Nephron progenitor cell (in vitro differentiated cells): ENCODE data around the gene C13orf46.

Source experiments
- DNase-seq: peaks from one replicate; pipeline ENCODE4 v3.0.0; 2021
- H3K27ac Mint-ChIP-seq: 2 replicates; pipeline ENCODE4 v1.8.0; 2021; ENCODE audit warnings: mild to moderate bottlenecking, moderate library complexity, mixed read lengths
- H3K27me3 Mint-ChIP-seq: 2 replicates; pipeline ENCODE4 v1.8.0; 2021; ENCODE audit warnings: mild to moderate bottlenecking, low read depth, mixed read lengths; ENCODE audit not compliant: poor library complexity
- H3K36me3 Mint-ChIP-seq: 2 replicates; pipeline ENCODE4 v1.8.0; 2021; ENCODE audit warnings: low read depth, mixed read lengths
- H3K4me1 Mint-ChIP-seq: 2 replicates; pipeline ENCODE4 v1.8.0; 2021; ENCODE audit warnings: mixed read lengths
- H3K4me3 Mint-ChIP-seq: 2 replicates; pipeline ENCODE4 v1.8.0; 2021; ENCODE audit warnings: mild to moderate bottlenecking, moderate library complexity, mixed read lengths
- H3K9me3 Mint-ChIP-seq: 2 replicates; pipeline ENCODE4 v1.8.0; 2021; ENCODE audit warnings: mild to moderate bottlenecking, moderate library complexity, mixed read lengths
- CTCF ChIP-seq: fragments of 200-600 bp; sonication (generic); IDR thresholded peaks from 2 replicates; pipeline ENCODE4 v1.5.0; 2021; ENCODE audit warnings: antibody characterized with exemption

Gene C13orf46

DNA sequence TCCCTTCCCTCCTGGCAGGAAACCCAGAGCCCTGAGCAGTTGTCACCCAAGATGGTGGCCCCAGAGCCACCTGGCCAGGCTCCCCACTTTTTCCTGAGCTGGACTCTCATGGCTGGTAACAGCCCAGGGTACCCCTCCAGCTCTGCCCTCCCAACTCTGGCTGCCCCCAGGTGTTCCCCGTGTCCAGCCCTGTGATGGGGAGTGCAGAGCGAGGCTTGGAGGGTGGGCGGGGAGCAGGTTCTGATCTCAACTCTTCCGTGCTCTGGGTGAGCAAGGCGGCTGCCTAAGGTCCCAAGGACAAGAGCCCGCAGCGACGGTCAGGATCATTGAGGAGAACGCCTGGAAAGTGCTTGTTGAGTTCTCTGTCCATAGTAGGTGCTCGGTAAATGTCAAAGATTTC is 55.3 kb downstream of the C13orf46 start:
- TF ChIP-seq CTCF = no peak
- Mint-ChIP-seq H3K36me3 (peaks cover 5% of the 10 kb centered on the region), H3K4me3 (no peak overlapping the region), H3K27ac (no peak overlapping the region), H3K9me3 (peaks cover 25% of the 10 kb centered on the region), H3K27me3 (peaks cover 22% of the 10 kb centered on the region), H3K4me1 (peaks cover 5% of the 10 kb centered on the region)
- DNase-seq = no peak

DNA sequence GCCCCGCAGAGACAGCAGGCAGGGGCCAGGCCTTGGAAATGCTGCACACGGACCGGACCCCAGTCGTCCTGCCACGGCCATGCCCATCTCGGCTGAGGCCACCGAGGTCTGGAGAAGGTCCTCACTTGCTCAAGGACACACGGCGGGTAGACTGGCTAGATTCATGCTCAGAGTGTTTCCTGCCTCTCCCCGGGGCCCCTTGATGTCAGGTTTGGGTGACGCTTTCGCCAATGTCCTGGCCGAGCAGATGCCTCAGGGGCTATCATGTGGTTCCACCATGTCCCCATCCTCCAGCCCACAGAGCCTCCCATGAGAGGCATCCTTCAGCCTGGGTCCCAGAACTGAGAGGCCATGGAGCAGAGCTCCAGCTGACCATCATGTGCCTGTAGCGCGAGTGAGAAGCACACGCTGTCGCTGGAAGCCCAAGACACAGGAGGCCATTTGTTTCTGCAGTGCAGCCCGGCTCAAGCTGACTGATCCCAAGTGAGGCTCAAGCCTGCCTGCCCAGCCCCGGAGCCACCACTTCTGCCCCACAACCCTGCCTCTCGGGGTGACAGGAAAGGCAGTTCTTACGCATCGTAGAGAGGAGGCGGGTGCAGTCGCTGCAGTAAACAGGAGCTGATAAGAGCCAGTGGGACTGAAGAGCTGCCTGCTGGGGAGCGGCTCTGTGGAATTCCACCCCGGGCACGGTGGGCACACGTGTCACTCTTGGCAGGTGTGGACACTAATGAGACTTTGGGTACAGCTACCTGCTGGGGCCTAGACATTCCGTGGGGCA is 56.1 kb downstream of the C13orf46 start:
- peak overlapping the region; percentile 29 for H3K27ac Mint-ChIP-seq
- H3K36me3 Mint-ChIP-seq = peaks cover 5% of the 10 kb centered on the region
- H3K27me3 Mint-ChIP-seq = peaks cover 25% of the 10 kb centered on the region
- no peak for TF ChIP-seq CTCF
- no peak overlapping the region for H3K4me3 Mint-ChIP-seq
- H3K4me1 Mint-ChIP-seq = peaks cover 5% of the 10 kb centered on the region
- no peak for DNase-seq
- H3K9me3 Mint-ChIP-seq = peaks cover 22% of the 10 kb centered on the region

GRCh38 chr13:113917096-113917495 is 56.8 kb downstream of the C13orf46 start:
- H3K9me3 Mint-ChIP-seq = peaks cover 22% of the 10 kb centered on the region
- H3K27ac Mint-ChIP-seq = no peak overlapping the region
- no peak overlapping the region for H3K4me3 Mint-ChIP-seq
- no peak for TF ChIP-seq CTCF
- H3K27me3 Mint-ChIP-seq = peaks cover 30% of the 10 kb centered on the region
- H3K4me1 Mint-ChIP-seq = peaks cover 5% of the 10 kb centered on the region
- DNase-seq = no peak
- peaks cover 5% of the 10 kb centered on the region for H3K36me3 Mint-ChIP-seq

- no peak for TF ChIP-seq CTCF
- no peak overlapping the region for H3K27ac Mint-ChIP-seq
- peaks cover 30% of the 10 kb centered on the region for H3K27me3 Mint-ChIP-seq
- peaks cover 17% of the 10 kb centered on the region for H3K9me3 Mint-ChIP-seq
- no peak for DNase-seq
- H3K4me1 Mint-ChIP-seq = peaks cover 5% of the 10 kb centered on the region
- H3K4me3 Mint-ChIP-seq = no peak overlapping the region
- no peaks in the 10 kb centered on the region for H3K36me3 Mint-ChIP-seq
Measured at GRCh38 chr13:113916330-113916815, 57.5 kb downstream of the C13orf46 start.

GRCh38 chr13:113915786-113916329 is 58.0 kb downstream of the C13orf46 start:
- H3K36me3 Mint-ChIP-seq = no peaks in the 10 kb centered on the region
- peaks cover 5% of the 10 kb centered on the region for H3K4me1 Mint-ChIP-seq
- no peak overlapping the region for H3K27ac Mint-ChIP-seq
- peaks cover 30% of the 10 kb centered on the region for H3K27me3 Mint-ChIP-seq
- no peak overlapping the region for H3K4me3 Mint-ChIP-seq
- no peak for TF ChIP-seq CTCF
- no peak for DNase-seq
- peaks cover 13% of the 10 kb centered on the region for H3K9me3 Mint-ChIP-seq
